ENCODE data around the gene STARD7.

Gene STARD7

DNA sequence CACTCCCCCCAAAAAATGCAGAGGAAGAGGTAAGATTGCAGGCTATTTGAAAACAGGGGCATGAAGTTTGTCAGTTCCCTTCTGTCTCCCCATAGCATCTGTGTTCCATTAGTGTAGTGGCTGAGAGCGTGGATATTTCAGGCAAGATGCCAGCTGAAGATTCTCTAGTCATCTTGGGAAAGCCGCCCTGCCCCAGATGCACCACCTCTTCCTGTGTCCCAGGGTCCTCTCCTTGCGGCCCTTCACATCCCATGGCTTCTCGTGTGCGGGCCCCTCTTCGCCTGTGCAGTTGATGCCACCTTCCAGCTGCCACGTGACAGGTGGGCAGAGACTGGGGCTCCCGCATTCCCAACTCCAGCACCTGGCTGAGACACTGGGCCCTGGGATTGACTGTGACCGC, 41.0 kb upstream of the STARD7 start:
- no peaks in the 10 kb centered on the region for H4K20me1 ChIP-seq (ENCODE audit: insufficient read depth, low read length)
- no peaks in the 10 kb centered on the region for H3K27me3 ChIP-seq (ENCODE audit: low read depth, low read length)
- no peaks in the 10 kb centered on the region; the same call in 1 of the 2 replicates for H3K4me1 ChIP-seq (ENCODE audit: low read length)
- no peak overlapping the region for H3K4me2 ChIP-seq (ENCODE audit: low read length)
- no peak overlapping the region for H3K9ac ChIP-seq (ENCODE audit: low read length)
- H3K36me3 ChIP-seq (replicated peaks; ENCODE audit: low read depth, low read length) = no peaks in the 10 kb centered on the region
- H3K9me3 ChIP-seq (ENCODE audit: insufficient read depth, low read length) = no peaks in the 10 kb centered on the region
- H3K4me3 ChIP-seq (ENCODE audit: low read length) = no peak overlapping the region
- TF ChIP-seq EZH2phosphoT487 (IDR thresholded peaks at IDR 0.05; ENCODE audit: low read depth) = no peak
- TF ChIP-seq, protein P1, sequence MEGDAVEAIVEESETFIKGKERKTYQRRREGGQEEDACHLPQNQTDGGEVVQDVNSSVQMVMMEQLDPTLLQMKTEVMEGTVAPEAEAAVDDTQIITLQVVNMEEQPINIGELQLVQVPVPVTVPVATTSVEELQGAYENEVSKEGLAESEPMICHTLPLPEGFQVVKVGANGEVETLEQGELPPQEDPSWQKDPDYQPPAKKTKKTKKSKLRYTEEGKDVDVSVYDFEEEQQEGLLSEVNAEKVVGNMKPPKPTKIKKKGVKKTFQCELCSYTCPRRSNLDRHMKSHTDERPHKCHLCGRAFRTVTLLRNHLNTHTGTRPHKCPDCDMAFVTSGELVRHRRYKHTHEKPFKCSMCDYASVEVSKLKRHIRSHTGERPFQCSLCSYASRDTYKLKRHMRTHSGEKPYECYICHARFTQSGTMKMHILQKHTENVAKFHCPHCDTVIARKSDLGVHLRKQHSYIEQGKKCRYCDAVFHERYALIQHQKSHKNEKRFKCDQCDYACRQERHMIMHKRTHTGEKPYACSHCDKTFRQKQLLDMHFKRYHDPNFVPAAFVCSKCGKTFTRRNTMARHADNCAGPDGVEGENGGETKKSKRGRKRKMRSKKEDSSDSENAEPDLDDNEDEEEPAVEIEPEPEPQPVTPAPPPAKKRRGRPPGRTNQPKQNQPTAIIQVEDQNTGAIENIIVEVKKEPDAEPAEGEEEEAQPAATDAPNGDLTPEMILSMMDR (IDR thresholded peaks at IDR 0.05; ENCODE audit: low read depth, low read length) = no peak
- H3K79me2 ChIP-seq (ENCODE audit: low read length) = no peaks in the 10 kb centered on the region
- no peak overlapping the region for H2AFZ ChIP-seq (ENCODE audit: low read depth, low read length)
- no peak overlapping the region for H3K27ac ChIP-seq (ENCODE audit: low read length)

DNA sequence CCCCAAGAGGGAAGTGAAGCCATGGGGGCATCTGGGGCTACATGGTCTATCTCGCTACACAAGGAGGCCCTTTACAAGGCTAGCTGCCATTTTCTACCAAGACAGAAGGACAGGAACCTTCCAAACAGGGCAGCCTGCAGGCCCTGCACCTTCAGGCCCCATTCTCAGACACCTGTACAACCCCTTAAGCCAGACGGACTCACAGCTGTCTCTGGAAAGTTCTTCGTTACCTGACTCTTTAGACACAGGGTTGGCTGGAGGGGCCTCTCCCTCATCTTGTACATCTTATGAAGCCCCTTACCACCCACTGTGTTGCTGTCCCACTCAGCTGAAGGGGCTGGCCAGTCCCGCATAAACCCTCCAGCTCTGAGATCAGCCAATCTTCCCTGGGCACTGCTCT, 40.0 kb upstream of the STARD7 start:
- H3K27ac ChIP-seq (ENCODE audit: low read length) = no peak overlapping the region
- H3K9me3 ChIP-seq (ENCODE audit: insufficient read depth, low read length) = no peaks in the 10 kb centered on the region
- no peaks in the 10 kb centered on the region for H4K20me1 ChIP-seq (ENCODE audit: insufficient read depth, low read length)
- H3K4me1 ChIP-seq (ENCODE audit: low read length) = no peaks in the 10 kb centered on the region; the same call in 1 of the 2 replicates
- H3K9ac ChIP-seq (ENCODE audit: low read length) = no peak overlapping the region
- TF ChIP-seq, protein P1 (IDR thresholded peaks at IDR 0.05; ENCODE audit: low read depth, low read length) = no peak
- no peak for TF ChIP-seq EZH2phosphoT487 (IDR thresholded peaks at IDR 0.05; ENCODE audit: low read depth)
- no peak overlapping the region for H2AFZ ChIP-seq (ENCODE audit: low read depth, low read length)
- H3K36me3 ChIP-seq (replicated peaks; ENCODE audit: low read depth, low read length) = no peaks in the 10 kb centered on the region
- H3K4me2 ChIP-seq (ENCODE audit: low read length) = no peak overlapping the region
- no peaks in the 10 kb centered on the region for H3K27me3 ChIP-seq (ENCODE audit: low read depth, low read length)
- H3K4me3 ChIP-seq (ENCODE audit: low read length) = no peak overlapping the region
- H3K79me2 ChIP-seq (ENCODE audit: low read length) = no peaks in the 10 kb centered on the region

DNA sequence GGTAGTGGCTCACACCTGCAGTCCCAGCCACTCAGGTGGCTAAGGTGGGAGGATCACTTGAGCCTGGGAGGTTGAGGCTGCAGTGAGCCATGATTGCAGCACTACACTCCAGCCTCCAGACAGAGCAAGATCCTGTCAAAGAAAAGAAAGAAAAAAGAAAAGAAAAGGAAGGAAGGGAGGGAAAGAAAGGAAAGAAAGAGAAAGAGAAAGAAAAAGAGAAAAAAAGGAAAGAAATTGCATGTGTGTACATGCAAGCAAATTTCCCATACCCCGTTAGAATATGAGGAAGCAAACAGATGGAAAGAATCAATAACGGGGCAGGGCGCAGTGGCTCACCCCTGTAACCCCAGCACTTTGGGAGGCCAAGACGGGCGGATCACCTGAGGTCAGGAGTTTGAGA, 39.3 kb upstream of the STARD7 start:
- H3K9me3 ChIP-seq (ENCODE audit: insufficient read depth, low read length) = no peaks in the 10 kb centered on the region
- H2AFZ ChIP-seq (ENCODE audit: low read depth, low read length) = no peak overlapping the region
- H3K4me1 ChIP-seq (ENCODE audit: low read length) = no peaks in the 10 kb centered on the region; the same call in 1 of the 2 replicates
- no peak for TF ChIP-seq EZH2phosphoT487 (IDR thresholded peaks at IDR 0.05; ENCODE audit: low read depth)
- TF ChIP-seq, protein P1 (IDR thresholded peaks at IDR 0.05; ENCODE audit: low read depth, low read length) = no peak
- H3K27ac ChIP-seq (ENCODE audit: low read length) = no peak overlapping the region
- no peaks in the 10 kb centered on the region for H3K36me3 ChIP-seq (replicated peaks; ENCODE audit: low read depth, low read length)
- no peaks in the 10 kb centered on the region for H4K20me1 ChIP-seq (ENCODE audit: insufficient read depth, low read length)
- H3K79me2 ChIP-seq (ENCODE audit: low read length) = no peaks in the 10 kb centered on the region
- no peak overlapping the region for H3K4me3 ChIP-seq (ENCODE audit: low read length)
- no peak overlapping the region for H3K4me2 ChIP-seq (ENCODE audit: low read length)
- no peak overlapping the region for H3K9ac ChIP-seq (ENCODE audit: low read length)
- no peaks in the 10 kb centered on the region for H3K27me3 ChIP-seq (ENCODE audit: low read depth, low read length)

DNA sequence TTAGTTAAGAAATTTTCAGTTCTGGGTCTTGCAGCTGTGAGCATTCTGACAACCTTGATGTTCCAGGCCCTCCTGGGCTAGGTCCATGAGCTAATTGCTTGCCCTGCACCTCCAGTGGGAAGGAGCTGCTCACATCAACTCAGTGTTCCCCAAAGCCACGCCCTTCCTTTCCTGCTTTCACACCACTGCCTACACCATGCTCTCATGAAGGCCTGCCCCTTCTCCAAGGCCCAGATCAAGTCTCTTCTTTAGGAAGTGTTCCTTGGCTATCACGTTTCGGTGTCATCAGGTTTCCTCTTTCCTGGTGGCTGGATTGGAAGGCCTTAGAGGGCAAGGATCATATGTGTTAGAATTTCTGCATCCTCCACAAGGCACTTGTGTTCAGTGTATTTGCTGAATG, 38.4 kb upstream of the STARD7 start:
- H3K27me3 ChIP-seq (ENCODE audit: low read depth, low read length) = no peaks in the 10 kb centered on the region
- H3K4me3 ChIP-seq (ENCODE audit: low read length) = no peak overlapping the region
- no peaks in the 10 kb centered on the region for H3K9me3 ChIP-seq (ENCODE audit: insufficient read depth, low read length)
- no peaks in the 10 kb centered on the region for H3K79me2 ChIP-seq (ENCODE audit: low read length)
- H4K20me1 ChIP-seq (ENCODE audit: insufficient read depth, low read length) = no peaks in the 10 kb centered on the region
- no peak for TF ChIP-seq EZH2phosphoT487 (IDR thresholded peaks at IDR 0.05; ENCODE audit: low read depth)
- TF ChIP-seq, protein P1 (IDR thresholded peaks at IDR 0.05; ENCODE audit: low read depth, low read length) = no peak
- peaks cover 9% of the 10 kb centered on the region for H3K4me1 ChIP-seq (ENCODE audit: low read length)
- H3K27ac ChIP-seq (ENCODE audit: low read length) = no peak overlapping the region
- H3K36me3 ChIP-seq (replicated peaks; ENCODE audit: low read depth, low read length) = no peaks in the 10 kb centered on the region
- H3K9ac ChIP-seq (ENCODE audit: low read length) = no peak overlapping the region
- no peak overlapping the region for H3K4me2 ChIP-seq (ENCODE audit: low read length)
- H2AFZ ChIP-seq (ENCODE audit: low read depth, low read length) = no peak overlapping the region

Data from OCI-LY3 (cell line).